Loucy (cell line): ENCODE results near the gene SH3BP5.

Experiments
- EZH2phosphoT487 ChIP-seq: fragments of 200-600 bp; IDR thresholded peaks from 2 replicates; pipeline ENCODE4 v1.6.1; 2018; ENCODE audit warnings: antibody characterized with exemption, mild to moderate bottlenecking, moderate library complexity, borderline replicate concordance
- TF ChIP-seq, protein P1 (sequence below): fragments of 200-600 bp; sonication (generic); conservative IDR thresholded peaks from 2 replicates; pipeline ENCODE4 v1.5.1; 2014; ENCODE audit warnings: mild to moderate bottlenecking, antibody characterized with exemption, low read length

DNA sequence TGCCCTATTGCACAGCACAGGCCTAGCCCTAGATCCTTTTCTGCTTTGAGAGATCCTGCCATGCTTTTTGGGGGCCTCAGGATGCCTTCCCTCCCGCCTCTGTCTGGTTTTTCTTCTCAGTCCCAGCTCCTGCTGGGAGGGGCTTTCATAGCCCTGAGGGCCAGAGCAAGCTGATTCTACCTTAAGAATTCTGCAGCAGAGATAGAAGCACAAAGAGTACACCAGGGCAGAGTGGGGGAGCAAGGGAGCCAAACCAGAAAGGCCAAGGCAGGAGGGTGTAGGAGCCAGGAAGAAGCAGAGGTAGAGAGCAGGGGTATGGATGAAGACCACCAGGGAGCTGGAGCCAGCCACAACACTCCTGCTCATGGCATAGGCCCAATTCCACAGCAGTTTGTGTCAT, 18.1 kb downstream of the SH3BP5 start:
- TF ChIP-seq, protein P1, sequence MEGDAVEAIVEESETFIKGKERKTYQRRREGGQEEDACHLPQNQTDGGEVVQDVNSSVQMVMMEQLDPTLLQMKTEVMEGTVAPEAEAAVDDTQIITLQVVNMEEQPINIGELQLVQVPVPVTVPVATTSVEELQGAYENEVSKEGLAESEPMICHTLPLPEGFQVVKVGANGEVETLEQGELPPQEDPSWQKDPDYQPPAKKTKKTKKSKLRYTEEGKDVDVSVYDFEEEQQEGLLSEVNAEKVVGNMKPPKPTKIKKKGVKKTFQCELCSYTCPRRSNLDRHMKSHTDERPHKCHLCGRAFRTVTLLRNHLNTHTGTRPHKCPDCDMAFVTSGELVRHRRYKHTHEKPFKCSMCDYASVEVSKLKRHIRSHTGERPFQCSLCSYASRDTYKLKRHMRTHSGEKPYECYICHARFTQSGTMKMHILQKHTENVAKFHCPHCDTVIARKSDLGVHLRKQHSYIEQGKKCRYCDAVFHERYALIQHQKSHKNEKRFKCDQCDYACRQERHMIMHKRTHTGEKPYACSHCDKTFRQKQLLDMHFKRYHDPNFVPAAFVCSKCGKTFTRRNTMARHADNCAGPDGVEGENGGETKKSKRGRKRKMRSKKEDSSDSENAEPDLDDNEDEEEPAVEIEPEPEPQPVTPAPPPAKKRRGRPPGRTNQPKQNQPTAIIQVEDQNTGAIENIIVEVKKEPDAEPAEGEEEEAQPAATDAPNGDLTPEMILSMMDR = no peak
- TF ChIP-seq EZH2phosphoT487 = no peak
